ENCODE data around the gene CCDC68.

CCDC68 gene

DNA sequence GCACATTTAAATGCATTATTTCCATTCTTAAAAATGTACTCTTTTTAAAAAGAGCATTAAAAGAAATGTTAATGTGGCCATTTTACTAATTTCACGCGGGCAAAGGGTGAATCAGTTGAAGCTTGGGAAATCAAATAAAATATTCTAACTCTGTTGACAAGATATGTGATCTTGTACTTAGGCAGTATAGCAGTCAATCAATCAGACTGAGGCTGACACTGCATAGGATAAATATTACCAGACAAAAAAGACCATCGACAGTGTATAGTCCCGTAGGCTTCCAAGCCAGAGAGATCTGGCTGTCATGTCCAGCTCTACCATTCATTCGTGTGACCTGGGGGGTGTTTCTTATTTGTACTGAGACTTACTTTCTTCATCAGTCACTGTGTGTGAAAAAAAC, 39.8 kb upstream of the CCDC68 start:
- TF ChIP-seq, protein P1, sequence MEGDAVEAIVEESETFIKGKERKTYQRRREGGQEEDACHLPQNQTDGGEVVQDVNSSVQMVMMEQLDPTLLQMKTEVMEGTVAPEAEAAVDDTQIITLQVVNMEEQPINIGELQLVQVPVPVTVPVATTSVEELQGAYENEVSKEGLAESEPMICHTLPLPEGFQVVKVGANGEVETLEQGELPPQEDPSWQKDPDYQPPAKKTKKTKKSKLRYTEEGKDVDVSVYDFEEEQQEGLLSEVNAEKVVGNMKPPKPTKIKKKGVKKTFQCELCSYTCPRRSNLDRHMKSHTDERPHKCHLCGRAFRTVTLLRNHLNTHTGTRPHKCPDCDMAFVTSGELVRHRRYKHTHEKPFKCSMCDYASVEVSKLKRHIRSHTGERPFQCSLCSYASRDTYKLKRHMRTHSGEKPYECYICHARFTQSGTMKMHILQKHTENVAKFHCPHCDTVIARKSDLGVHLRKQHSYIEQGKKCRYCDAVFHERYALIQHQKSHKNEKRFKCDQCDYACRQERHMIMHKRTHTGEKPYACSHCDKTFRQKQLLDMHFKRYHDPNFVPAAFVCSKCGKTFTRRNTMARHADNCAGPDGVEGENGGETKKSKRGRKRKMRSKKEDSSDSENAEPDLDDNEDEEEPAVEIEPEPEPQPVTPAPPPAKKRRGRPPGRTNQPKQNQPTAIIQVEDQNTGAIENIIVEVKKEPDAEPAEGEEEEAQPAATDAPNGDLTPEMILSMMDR (IDR thresholded peaks at IDR 0.05; ENCODE audit: borderline replicate concordance, insufficient read depth, low read depth, low read length), result no peak
- no peak overlapping the region for H3K4me3 ChIP-seq (ENCODE audit: low read depth, low read length)

DNA sequence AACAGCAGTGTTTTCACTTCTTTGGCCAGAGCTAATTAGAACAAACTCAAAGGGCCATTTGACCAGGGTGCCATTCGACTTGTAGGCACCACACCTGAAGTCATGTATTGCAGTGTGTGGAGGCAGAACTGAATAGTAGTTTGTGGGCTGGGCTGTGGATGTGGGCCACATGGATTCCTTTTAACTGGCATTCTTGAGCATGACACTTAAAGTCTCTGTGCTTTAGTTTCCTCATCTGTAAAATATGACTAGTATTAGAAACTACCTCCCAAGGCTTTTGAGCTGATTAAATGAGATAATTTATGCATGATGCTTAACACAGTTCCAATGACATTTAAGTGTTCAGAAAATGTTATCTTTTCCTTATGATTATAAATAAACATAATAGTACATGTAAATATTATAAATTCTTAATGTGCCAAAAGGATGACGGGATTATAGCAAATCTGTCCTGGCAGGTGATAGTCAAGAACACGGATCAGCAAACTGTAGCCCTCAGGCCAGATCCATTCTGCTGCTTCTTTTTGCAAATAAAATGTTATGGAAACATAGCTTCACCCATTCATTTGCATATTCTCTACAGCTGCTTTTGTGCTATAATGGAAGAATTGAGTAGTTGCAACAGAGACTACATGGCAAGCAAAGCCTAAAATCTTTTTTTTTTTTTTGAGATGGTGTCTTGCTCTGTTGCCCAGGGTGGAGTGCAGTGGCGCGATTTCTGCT, 36.3 kb upstream of the CCDC68 start:
- H3K4me3 ChIP-seq (ENCODE audit: low read depth, low read length), result no peak overlapping the region
- TF ChIP-seq, protein P1 (IDR thresholded peaks at IDR 0.05; ENCODE audit: borderline replicate concordance, insufficient read depth, low read depth, low read length), result no peak

DNA sequence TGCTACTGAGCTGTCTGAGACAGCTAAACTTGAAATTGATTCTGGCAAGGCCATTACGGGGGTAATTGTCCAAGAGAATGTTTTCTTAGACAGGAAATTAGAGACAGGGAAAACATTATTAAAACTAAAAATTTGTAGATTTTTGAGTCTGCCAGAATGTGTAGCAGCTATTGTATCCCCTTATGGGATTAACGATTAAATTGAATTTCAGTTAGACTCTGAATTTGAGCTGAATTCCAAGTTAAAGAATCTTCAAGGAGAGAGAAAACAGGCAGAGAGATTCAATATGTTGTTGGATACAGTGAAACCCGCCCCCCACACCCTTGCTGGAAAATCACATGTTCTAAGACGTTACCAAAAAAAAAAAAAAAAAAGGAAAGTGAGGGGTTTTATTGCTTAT, 32.7 kb upstream of the CCDC68 start:
- TF ChIP-seq, protein P1 (IDR thresholded peaks at IDR 0.05; ENCODE audit: borderline replicate concordance, insufficient read depth, low read depth, low read length), result no peak

DNA sequence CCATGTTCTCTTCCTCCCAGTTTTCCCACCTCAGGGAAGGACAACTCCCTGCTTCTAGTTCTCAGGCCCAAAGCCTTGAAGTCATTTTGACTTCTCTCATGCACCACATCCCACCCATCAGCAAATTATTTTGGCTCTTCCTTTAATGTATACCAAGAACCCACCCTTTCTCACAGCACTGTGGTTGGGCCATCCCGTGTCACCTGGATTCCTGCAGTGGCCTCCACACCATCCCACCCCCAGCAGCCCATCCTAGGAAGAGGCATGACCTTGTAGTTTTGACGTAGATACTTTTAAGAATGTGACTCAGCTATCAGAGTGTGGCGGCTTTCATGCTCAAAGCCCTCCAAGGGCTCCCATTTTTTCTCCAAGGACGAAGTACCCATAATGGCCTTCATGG, 25.6 kb upstream of the CCDC68 start:
- no peak overlapping the region for H3K4me3 ChIP-seq (ENCODE audit: low read depth, low read length)
- TF ChIP-seq, protein P1 (IDR thresholded peaks at IDR 0.05; ENCODE audit: borderline replicate concordance, insufficient read depth, low read depth, low read length), result no peak

More for the DNA sequence above, 32.7 kb upstream of the CCDC68 start:
- H3K4me3 ChIP-seq (ENCODE audit: low read depth, low read length), result no peak overlapping the region

DNA sequence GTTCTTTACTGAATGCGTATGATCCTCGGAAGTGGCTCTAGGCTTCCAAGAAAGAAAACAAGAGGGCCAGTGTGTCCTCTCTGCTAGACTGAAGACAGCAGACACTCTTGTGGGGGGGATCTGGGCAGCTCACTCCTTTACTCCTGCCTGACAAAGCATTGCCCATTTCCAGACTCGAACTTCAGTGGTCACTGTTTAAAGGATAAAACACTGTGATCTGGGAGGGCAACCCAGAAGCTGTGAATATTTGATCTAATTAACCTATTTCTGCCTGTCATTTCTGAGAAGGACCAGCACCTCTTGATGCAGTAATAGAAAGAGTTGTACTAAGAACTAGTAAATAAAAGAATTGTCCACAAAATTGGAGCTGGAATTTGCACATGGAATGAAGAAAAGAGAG, 24.5 kb upstream of the CCDC68 start:
- TF ChIP-seq, protein P1 (IDR thresholded peaks at IDR 0.05; ENCODE audit: borderline replicate concordance, insufficient read depth, low read depth, low read length), result no peak

DNA sequence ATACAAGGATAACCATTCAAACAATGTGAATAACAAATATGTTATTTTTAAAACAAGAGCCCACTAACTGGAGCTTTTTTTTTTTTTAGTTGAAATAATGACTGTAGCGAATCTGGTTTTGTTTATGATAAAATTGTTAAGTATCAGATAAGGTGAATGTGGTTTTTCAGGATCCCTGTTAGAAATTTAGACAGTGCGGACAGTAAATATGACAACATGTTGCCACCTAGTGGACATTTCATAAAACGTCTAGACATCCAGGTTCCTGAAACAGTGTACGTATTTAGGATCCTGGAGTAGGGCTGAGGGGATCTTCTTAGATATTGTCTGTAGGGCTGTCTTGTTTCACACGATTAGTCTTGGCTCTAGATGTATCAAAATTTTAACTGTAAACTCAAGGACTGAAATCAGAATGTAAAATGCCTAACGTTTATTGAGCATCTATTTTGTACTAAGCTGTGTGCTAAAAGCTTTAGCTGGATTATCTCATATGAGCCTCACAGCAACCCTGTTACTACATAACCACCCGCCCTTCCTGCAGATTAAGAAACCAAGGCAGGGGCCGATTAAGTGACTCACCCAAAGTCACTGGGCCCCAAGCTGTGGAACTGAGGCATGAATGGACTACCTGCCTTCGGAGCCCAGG, 23.9 kb upstream of the CCDC68 start:
- H3K4me3 ChIP-seq (ENCODE audit: low read depth, low read length), result no peak overlapping the region
- TF ChIP-seq, protein P1 (IDR thresholded peaks at IDR 0.05; ENCODE audit: borderline replicate concordance, insufficient read depth, low read depth, low read length), result peak; percentile 33; the same call in 1 of the 2 replicates

More for the DNA sequence above, 24.5 kb upstream of the CCDC68 start:
- no peak overlapping the region for H3K4me3 ChIP-seq (ENCODE audit: low read depth, low read length)

DNA sequence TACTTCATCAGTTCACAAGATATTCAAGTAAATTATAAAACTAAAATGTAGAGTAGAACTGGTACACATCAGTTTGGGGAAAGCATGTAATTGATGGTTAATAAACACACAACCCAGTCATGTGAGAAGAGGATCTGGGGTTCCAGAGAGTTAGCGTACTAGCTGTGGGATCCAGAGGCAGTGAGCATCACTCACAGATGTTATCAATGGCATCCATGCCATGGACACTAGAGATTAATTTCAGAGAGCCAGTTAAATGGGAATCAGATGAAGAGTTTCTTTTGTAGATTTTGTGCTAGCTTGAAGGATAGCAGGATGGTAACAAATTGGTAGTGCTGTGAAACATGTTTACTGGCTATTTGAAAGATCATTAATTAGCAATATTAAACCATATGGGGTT, 21.8 kb upstream of the CCDC68 start:
- H3K4me3 ChIP-seq (ENCODE audit: low read depth, low read length), result no peak overlapping the region
- TF ChIP-seq, protein P1 (IDR thresholded peaks at IDR 0.05; ENCODE audit: borderline replicate concordance, insufficient read depth, low read depth, low read length), result no peak

All from GM12875 (cell line).